NB4 (cell line): ENCODE measurements around the gene TNKS1BP1.

Experiments
- CTCF ChIP-seq: IDR thresholded peaks from one replicate; pipeline ENCODE4 v1.5.1; 2012; ENCODE audit warnings: low read depth, low read length
- MAX ChIP-seq: IDR thresholded peaks from 2 replicates; pipeline ENCODE4 v1.6.1; 2011; ENCODE audit warnings: low read depth, low read length
- MYC ChIP-seq: IDR thresholded peaks from 2 replicates; pipeline ENCODE4 v1.6.1; 2011; ENCODE audit warnings: low read depth, low read length
- POLR2A ChIP-seq: IDR thresholded peaks from 2 replicates; pipeline ENCODE4 v1.6.1; 2011; ENCODE audit warnings: mild to moderate bottlenecking; ENCODE audit not compliant: insufficient read length; ENCODE audit errors: extremely low read depth

GRCh38 chr11:57299150-57299737, 25.5 kb downstream of the TNKS1BP1 start:
- TF ChIP-seq CTCF (no peak), POLR2A (no peak), MAX (no peak), MYC (no peak)
